Measurements from ENCODE around the gene TOX2.
A peak's percentile ranks its signal among the peaks of the same experiment; 100 is the strongest.

The TOX2 gene

GRCh38 chr20:44072384-44072783, 157.7 kb downstream of the TOX2 start:
- H3K36me3 ChIP-seq (ENCODE audit: control insufficient read depth, insufficient read depth, low read length, severe bottlenecking), result no peaks in the 10 kb centered on the region
- H3K9me3 ChIP-seq (ENCODE audit: control insufficient read depth, low read length), result no peaks in the 10 kb centered on the region
- no peak overlapping the region for H3K9ac ChIP-seq (ENCODE audit: low read length)
- no peak for DNase-seq (ENCODE audit: low read depth)
- peaks cover 3% of the 10 kb centered on the region for H3K4me1 ChIP-seq (ENCODE audit: control insufficient read depth, insufficient read depth, low read length)
- H3K4me3 ChIP-seq (ENCODE audit: low read length), result no peak overlapping the region
- H3K27me3 ChIP-seq (replicated peaks; ENCODE audit: control insufficient read depth, insufficient read depth, low read length), result peaks cover 27% of the 10 kb centered on the region

- Histone ChIP-seq H3K4me3 (ENCODE audit: low read length) (no peak overlapping the region), H3K27me3 (replicated peaks; ENCODE audit: control insufficient read depth, insufficient read depth, low read length) (peaks cover 24% of the 10 kb centered on the region), H3K4me1 (ENCODE audit: control insufficient read depth, insufficient read depth, low read length) (peaks cover 3% of the 10 kb centered on the region), H3K9ac (ENCODE audit: low read length) (no peak overlapping the region), H3K9me3 (ENCODE audit: control insufficient read depth, low read length) (no peaks in the 10 kb centered on the region), H3K36me3 (ENCODE audit: control insufficient read depth, insufficient read depth, low read length, severe bottlenecking) (no peaks in the 10 kb centered on the region)
- no peak for DNase-seq (ENCODE audit: low read depth)
Observed at GRCh38 chr20:44073011-44073674, 158.5 kb downstream of the TOX2 start.

GRCh38 chr20:44073675-44074071, 159.0 kb downstream of the TOX2 start:
- no peak for DNase-seq (ENCODE audit: low read depth)
- H3K36me3 ChIP-seq (ENCODE audit: control insufficient read depth, insufficient read depth, low read length, severe bottlenecking), result no peaks in the 10 kb centered on the region
- no peak overlapping the region for H3K4me3 ChIP-seq (ENCODE audit: low read length)
- H3K4me1 ChIP-seq (ENCODE audit: control insufficient read depth, insufficient read depth, low read length), result peaks cover 3% of the 10 kb centered on the region
- H3K9ac ChIP-seq (ENCODE audit: low read length), result no peak overlapping the region
- H3K27me3 ChIP-seq (replicated peaks; ENCODE audit: control insufficient read depth, insufficient read depth, low read length), result peaks cover 24% of the 10 kb centered on the region
- no peaks in the 10 kb centered on the region for H3K9me3 ChIP-seq (ENCODE audit: control insufficient read depth, low read length)

- Histone ChIP-seq H3K4me1 (ENCODE audit: control insufficient read depth, insufficient read depth, low read length) (peaks cover 3% of the 10 kb centered on the region), H3K36me3 (ENCODE audit: control insufficient read depth, insufficient read depth, low read length, severe bottlenecking) (no peaks in the 10 kb centered on the region), H3K9ac (ENCODE audit: low read length) (no peak overlapping the region), H3K4me3 (ENCODE audit: low read length) (no peak overlapping the region), H3K9me3 (ENCODE audit: control insufficient read depth, low read length) (no peaks in the 10 kb centered on the region), H3K27me3 (replicated peaks; ENCODE audit: control insufficient read depth, insufficient read depth, low read length) (peaks cover 24% of the 10 kb centered on the region)
- DNase-seq (ENCODE audit: low read depth), result peak; percentile 46
Observed at GRCh38 chr20:44074252-44075151, 159.8 kb downstream of the TOX2 start.

GRCh38 chr20:44075191-44075949, 160.7 kb downstream of the TOX2 start:
- no peaks in the 10 kb centered on the region for H3K36me3 ChIP-seq (ENCODE audit: control insufficient read depth, insufficient read depth, low read length, severe bottlenecking)
- H3K9ac ChIP-seq (ENCODE audit: low read length), result no peak overlapping the region
- no peak for DNase-seq (ENCODE audit: low read depth)
- H3K4me1 ChIP-seq (ENCODE audit: control insufficient read depth, insufficient read depth, low read length), result peaks cover 3% of the 10 kb centered on the region
- peaks cover 24% of the 10 kb centered on the region for H3K27me3 ChIP-seq (replicated peaks; ENCODE audit: control insufficient read depth, insufficient read depth, low read length)
- H3K9me3 ChIP-seq (ENCODE audit: control insufficient read depth, low read length), result no peaks in the 10 kb centered on the region
- no peak overlapping the region for H3K4me3 ChIP-seq (ENCODE audit: low read length)

- peaks cover 3% of the 10 kb centered on the region for H3K4me1 ChIP-seq (ENCODE audit: control insufficient read depth, insufficient read depth, low read length)
- DNase-seq (ENCODE audit: low read depth), result no peak
- no peak overlapping the region for H3K4me3 ChIP-seq (ENCODE audit: low read length)
- peaks cover 20% of the 10 kb centered on the region for H3K27me3 ChIP-seq (replicated peaks; ENCODE audit: control insufficient read depth, insufficient read depth, low read length)
- no peaks in the 10 kb centered on the region for H3K9me3 ChIP-seq (ENCODE audit: control insufficient read depth, low read length)
- H3K36me3 ChIP-seq (ENCODE audit: control insufficient read depth, insufficient read depth, low read length, severe bottlenecking), result no peaks in the 10 kb centered on the region
- H3K9ac ChIP-seq (ENCODE audit: low read length), result no peak overlapping the region
Observed at GRCh38 chr20:44075950-44076232, 161.2 kb downstream of the TOX2 start.

GRCh38 chr20:44079291-44079690, 164.6 kb downstream of the TOX2 start:
- Histone ChIP-seq H3K9me3 (ENCODE audit: control insufficient read depth, low read length) (no peaks in the 10 kb centered on the region), H3K4me3 (ENCODE audit: low read length) (no peak overlapping the region), H3K4me1 (ENCODE audit: control insufficient read depth, insufficient read depth, low read length) (peaks cover 6% of the 10 kb centered on the region), H3K27me3 (replicated peaks; ENCODE audit: control insufficient read depth, insufficient read depth, low read length) (no peaks in the 10 kb centered on the region), H3K36me3 (ENCODE audit: control insufficient read depth, insufficient read depth, low read length, severe bottlenecking) (no peaks in the 10 kb centered on the region), H3K9ac (ENCODE audit: low read length) (no peak overlapping the region)
- no peak for DNase-seq (ENCODE audit: low read depth)

GRCh38 chr20:44080064-44080463, 165.4 kb downstream of the TOX2 start:
- Histone ChIP-seq H3K4me3 (ENCODE audit: low read length) (no peak overlapping the region), H3K36me3 (ENCODE audit: control insufficient read depth, insufficient read depth, low read length, severe bottlenecking) (no peaks in the 10 kb centered on the region), H3K27me3 (replicated peaks; ENCODE audit: control insufficient read depth, insufficient read depth, low read length) (no peaks in the 10 kb centered on the region), H3K9me3 (ENCODE audit: control insufficient read depth, low read length) (no peaks in the 10 kb centered on the region), H3K9ac (ENCODE audit: low read length) (no peak overlapping the region), H3K4me1 (ENCODE audit: control insufficient read depth, insufficient read depth, low read length) (peaks cover 3% of the 10 kb centered on the region)
- DNase-seq (ENCODE audit: low read depth), result no peak

- Histone ChIP-seq H3K4me1 (ENCODE audit: control insufficient read depth, insufficient read depth, low read length) (peaks cover 3% of the 10 kb centered on the region), H3K9me3 (ENCODE audit: control insufficient read depth, low read length) (no peaks in the 10 kb centered on the region), H3K36me3 (ENCODE audit: control insufficient read depth, insufficient read depth, low read length, severe bottlenecking) (no peaks in the 10 kb centered on the region), H3K4me3 (ENCODE audit: low read length) (no peak overlapping the region), H3K9ac (ENCODE audit: low read length) (no peak overlapping the region), H3K27me3 (replicated peaks; ENCODE audit: control insufficient read depth, insufficient read depth, low read length) (no peaks in the 10 kb centered on the region)
- peak; percentile 91 for DNase-seq (ENCODE audit: low read depth)
Observed at GRCh38 chr20:44080646-44081267, 166.1 kb downstream of the TOX2 start.

GRCh38 chr20:44081476-44081875, 166.8 kb downstream of the TOX2 start:
- no peak for DNase-seq (ENCODE audit: low read depth)
- Histone ChIP-seq H3K36me3 (ENCODE audit: control insufficient read depth, insufficient read depth, low read length, severe bottlenecking) (no peaks in the 10 kb centered on the region), H3K4me3 (ENCODE audit: low read length) (no peak overlapping the region), H3K9ac (ENCODE audit: low read length) (no peak overlapping the region), H3K9me3 (ENCODE audit: control insufficient read depth, low read length) (no peaks in the 10 kb centered on the region), H3K4me1 (ENCODE audit: control insufficient read depth, insufficient read depth, low read length) (peaks cover 3% of the 10 kb centered on the region), H3K27me3 (replicated peaks; ENCODE audit: control insufficient read depth, insufficient read depth, low read length) (peaks cover 3% of the 10 kb centered on the region)

- Histone ChIP-seq H3K36me3 (ENCODE audit: control insufficient read depth, insufficient read depth, low read length, severe bottlenecking) (no peaks in the 10 kb centered on the region), H3K4me3 (ENCODE audit: low read length) (no peak overlapping the region), H3K9me3 (ENCODE audit: control insufficient read depth, low read length) (no peaks in the 10 kb centered on the region), H3K4me1 (ENCODE audit: control insufficient read depth, insufficient read depth, low read length) (peaks cover 3% of the 10 kb centered on the region), H3K9ac (ENCODE audit: low read length) (no peak overlapping the region), H3K27me3 (replicated peaks; ENCODE audit: control insufficient read depth, insufficient read depth, low read length) (peaks cover 6% of the 10 kb centered on the region)
- DNase-seq (ENCODE audit: low read depth), result no peak
Observed at GRCh38 chr20:44081888-44082287, 167.2 kb downstream of the TOX2 start.
